GM18498 (cell line): ENCODE data around the gene CCDC28A.

Source experiments
- ATAC-seq: cut with Tn5 transposase; IDR thresholded peaks from one replicate; pipeline ENCODE4 v1.9.1; 2021; ENCODE audit warnings: mild to moderate bottlenecking, moderate library complexity; ENCODE audit not compliant: unreplicated experiment

CCDC28A gene

DNA sequence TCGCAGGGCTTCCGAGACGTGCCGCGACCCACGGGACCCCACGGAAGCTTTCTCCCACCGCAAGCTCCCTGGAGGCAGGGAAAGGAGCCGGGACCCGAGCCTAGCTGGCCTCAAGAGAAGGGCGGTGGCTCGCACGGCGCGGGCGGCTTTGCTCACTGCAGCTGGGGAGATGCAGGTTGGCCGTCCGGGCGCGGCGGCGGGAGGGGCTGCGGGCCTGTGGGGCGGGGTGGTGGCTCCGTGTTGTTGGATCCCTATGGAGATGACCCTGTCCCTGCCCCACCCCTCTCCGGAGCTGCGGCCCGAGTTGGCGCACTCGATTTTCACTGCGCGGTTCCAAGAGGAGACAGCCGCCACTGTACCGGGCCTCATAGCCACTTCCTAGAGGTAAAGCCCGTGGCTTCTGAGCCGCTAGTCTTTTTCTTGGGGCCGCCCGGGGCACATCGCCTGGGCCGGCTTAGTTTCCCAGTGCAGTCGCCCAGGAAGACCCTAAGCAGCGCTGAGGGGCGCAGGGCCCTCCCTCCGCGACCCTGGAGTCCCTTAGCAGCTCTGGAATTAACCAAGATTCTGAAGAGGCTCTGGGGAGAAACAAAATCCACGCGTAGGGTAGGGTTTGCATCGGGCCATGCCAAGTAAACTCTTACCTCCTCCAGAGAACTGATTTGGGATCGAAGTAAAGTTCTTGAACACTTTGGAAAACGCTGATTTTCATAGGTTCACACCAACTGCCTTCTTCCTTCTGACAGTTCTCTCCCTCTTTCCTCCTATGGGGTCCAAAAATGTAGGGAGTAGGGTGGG is 22.4 kb downstream of the CCDC28A start, which contains the start of gene ECT2L:
Gene ECT2L, plus strand, starts transcription at position 279 of the 795 bp plus-strand sequence. CDS start 17,188 bp downstream, outside the sequence.
- no peak for ATAC-seq

DNA sequence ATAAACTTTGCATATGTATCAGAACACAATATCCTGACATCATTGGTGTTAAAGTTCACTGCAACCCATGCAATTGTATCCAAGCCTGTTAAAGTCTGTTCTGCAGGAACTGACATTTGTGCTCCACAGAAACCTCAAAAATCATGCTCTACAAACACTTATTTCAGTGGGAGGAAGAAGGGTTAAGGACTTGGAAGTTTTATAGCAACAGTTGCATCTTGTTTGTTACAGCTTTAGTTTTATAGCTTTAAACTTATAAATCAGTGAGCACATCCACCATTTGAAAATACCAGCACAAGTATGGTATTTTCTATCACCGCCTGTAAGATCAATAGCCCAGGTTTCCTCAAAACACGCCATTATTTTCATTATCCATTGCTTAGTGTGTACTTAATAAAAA is 23.2 kb downstream of the CCDC28A start:
- no peak for ATAC-seq

DNA sequence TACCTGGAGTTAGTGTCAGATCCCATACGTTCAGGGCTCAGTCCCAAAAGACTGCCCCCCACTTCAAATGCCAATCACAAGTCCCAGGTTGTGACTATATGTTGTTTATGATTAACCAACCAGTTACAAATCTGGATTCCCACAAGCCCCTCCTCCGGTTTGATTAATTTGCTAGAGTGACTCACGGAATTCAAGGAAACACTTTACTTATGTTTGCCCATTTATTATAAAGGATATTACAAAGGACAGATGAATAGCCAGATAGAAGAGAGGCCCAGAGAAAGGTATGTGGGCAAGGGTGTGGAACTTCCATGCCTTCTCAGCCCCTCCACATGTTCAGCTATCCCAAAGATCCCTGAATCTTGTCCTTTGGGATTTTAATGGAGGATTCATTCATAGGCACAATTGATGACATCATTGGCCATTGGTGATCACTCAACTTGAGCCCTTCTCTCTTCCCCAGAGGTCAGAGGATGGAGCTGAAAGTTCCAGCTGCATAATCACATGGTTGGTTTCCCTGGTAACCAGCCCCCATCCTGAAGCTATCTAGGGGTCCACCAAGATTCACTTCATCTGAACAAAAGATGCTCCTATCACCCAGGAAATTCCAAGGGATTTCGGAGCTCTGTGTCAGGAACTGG is 24.4 kb downstream of the CCDC28A start:
- no peak for ATAC-seq

DNA sequence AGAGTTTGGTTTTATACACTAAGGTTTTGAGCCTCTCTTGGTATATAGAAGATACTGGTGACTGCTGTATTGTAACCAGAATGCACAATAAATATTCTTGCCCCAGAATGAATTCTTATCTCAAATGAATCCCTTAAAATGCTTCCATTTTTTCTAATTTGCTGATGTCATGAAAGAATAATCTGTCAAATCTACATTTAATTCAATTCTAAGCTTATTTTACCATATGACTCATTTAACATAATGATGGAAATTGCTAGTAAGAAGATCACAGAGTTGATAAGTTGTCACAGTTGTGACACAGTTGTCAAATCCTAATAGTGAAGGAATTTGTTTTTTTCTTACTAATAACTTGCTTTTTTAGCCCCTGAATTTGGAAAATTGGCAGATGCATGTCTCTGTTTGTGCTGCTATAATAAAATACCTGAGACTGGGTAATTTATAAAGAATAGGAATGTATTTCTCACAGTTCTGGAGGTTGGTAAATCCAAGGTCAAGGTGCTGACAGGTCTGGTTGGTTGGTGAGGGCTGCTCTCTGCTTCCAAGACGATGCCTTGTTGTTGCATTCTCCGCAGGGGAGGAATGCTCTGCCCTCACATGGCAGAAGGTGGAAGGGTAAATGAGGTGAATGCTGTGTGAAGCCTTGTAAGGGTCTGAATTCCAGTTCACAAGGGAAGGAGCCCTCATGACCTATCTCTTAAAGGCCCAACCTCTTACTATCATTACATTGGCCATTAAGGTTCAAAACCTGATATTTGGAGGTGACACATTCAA is 27.0 kb downstream of the CCDC28A start:
- ATAC-seq: no peak

DNA sequence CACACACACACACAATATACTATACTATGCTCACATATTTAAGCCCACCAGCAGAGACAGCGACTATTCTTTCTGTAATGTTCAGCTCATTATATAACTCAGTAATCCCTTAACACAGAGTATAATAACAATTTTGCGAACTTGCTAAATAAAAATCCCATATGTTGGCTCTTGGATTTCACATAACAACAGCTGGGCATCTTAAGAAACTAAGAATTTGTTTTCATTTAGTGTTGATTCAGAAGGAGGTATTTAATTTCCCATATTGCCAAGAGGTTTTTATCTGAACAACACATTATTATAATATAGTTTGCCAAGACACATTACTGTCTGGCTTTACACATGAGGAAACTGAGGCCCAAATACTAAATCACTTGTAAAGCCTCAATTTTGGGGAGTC is 29.8 kb downstream of the CCDC28A start:
- ATAC-seq: no peak

DNA sequence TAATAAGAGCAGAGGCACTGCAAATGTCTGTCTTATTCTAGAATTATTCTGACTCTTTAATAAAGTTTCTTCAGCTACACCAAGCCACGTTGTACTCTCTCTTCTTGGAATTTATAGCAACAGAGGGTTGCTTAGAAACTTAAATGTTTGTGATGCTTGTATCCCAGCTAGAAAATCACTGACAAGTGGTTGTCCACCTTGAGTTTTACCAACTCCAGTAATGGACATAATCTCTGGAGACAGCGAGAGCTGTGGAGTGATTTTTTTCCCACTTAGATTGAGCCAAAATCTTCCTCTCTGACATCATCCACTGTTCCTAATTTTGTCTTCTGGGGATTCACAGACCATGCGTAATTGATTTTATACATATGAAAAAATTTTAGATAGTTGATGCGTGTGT is 30.3 kb downstream of the CCDC28A start:
- no peak for ATAC-seq

DNA sequence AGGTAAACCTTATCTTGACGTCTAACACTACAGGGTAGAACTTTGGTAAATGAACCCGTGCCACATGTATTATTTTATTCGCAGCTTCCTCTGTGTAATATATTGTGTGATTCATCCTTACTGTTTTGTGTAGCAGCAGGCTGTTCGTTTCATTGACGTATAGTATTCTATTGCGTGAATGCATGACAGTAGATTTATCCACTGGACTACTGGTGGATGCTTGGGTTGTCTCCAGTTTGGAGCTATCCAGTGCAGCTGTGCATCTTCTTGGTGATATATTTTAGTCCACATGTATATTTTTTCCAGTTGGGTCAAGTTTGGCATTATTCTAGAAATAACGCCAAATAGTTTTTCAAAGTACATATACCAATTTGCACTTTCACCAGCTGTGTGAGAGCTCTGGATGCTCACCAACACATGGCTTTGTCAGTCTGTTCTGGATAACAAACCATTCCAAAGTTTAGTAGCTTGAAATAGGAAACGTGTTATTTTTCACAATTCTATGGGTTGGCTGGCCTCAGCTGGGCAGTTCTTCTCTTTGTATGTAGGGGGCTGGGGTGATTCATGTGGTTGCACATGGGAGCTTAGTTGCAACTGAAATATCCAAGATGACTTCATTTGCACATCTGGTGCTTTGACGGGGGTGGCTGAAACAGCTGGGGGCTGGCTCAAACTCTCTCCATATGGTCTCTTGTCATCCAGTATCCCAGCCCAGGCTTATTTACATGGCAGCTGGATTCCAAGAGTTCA is 31.6 kb downstream of the CCDC28A start:
- ATAC-seq: no peak

DNA sequence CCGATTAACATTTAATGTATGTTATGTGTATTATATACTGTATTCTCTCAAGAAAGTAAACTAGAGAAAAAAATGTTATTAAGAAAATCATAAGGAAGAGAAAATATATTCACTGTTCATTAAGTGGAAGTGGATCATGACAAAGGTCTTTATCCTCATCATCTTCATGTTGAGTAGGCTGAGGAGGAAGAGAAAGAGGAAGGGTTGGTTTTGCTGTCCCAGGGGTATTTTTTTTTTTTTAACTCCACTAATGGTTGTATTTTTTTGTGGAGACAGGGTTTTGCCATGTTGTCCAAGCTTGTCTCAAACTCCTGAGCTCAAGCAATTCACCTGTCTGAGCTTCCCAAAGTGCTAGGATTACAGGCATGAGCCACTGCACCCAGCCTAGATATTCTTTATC is 33.3 kb downstream of the CCDC28A start:
- ATAC-seq: no peak

DNA sequence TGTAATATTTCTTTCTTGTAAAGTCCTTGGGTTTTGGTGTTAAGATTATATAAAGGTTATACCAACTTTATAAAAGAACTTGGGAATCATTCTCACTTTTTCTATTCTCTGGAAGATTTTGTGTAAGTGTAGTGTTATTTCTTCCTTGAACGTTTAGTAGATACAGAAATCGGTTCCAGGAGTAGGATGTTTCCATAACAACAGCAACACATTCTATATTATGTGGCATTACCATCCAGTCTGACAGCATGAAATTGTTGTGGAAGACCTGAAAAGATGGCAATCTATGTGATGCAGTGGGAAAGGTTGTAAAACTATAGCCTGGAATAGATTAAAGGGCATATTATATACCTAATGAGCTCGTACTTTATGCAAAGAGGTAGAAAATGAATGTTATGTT is 36.1 kb downstream of the CCDC28A start:
- ATAC-seq: no peak

DNA sequence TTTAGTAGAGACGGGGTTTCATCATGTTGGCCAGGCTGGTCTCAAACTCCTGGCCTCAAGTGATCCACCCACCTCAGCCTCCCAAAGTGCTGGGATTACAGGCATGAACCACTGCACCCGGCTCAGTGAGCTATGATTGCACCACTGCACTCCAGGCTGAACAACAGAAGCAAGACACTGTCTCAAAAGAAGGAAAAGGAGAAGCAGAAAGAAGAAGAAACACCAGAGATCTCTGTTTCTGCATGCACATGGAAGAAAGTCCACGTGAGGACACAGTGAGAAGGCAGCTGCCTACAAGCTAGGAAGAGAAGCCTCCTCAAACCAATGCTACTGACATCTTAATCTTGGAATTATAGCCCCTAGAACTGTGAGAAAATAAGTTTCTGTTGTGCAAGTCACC is 38.3 kb downstream of the CCDC28A start:
- ATAC-seq: no peak

DNA sequence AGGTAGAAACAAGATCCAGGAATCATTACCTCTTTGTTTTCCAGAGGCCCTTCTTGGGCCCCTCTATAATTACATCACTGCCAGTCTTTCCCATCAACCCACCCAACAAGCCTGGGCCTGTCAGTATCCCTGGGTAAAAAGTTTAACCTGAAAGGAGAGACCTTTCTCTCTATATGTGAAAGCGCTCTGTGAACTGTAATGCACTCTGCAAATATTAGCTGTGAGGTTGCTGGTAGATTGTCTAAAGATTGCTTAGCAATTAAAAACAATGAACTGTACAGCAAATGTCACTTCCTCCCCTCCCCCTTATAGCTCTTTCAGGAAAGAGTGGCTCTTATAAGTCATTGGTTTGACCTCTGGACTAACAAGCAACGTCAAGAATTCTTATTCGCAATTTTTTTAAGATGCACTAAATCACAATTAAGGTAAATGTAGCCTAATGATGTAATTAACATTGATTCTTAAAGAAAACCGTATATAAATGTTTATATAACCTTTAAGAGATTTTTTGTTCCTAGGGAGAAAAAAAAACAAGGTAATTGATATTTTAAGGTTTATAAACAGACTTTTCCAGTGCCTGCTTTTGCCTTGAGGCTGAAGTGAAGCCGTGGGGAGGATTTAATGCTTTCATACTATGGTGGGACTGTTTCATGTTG is 40.7 kb downstream of the CCDC28A start:
- no peak for ATAC-seq

DNA sequence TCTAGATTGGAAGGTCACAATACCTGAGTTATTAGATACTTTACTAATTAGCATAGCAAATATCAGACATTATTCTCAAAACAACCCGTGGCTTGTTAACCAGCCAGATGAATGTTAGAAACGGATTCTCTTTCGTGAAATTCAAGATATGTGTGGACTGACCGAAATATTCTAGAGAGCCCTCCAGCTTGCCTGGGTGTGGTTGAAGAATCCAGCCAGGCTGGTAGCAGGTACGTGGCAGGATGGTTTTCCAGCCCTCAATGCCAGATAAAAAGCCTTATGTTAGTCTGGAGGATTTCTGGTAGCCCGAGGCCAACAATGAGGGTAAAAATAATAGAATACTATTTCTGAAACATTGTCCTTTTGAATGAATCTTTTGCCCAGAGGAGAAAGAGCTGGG is 41.7 kb downstream of the CCDC28A start:
- ATAC-seq: no peak

DNA sequence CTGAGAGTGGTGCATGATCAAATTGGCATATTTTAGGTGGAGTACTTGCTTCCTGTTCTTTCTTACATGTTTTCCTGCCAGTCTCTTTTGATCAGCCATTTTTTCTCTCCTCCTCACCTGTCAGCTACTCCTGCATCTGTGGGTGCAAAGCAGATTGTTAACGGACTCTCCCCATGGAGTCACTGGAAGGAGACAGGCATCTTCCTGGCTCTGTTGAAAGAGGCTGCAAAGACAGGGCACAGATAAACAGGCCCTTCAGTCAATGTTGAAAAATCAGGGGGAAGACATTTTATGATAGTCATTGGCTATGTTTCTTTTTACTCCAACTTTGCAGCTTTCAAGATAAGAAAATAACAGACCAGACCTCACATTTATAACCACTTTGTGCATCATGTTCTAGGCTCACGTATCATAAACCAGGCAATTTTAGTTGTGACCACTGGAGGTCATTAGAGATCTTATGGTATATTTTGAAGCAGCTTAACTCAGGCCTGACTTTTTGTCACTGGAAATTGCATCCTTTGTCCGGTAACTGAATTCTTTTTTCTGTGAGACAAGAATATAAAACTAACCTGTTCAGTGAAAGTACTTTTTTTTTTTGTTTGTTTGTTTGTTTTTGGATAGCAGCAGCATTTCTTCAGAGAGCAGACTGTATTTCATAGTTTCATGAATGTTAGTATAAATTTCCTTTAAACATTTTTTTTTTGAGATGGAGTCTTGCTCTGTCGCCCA is 42.4 kb downstream of the CCDC28A start:
- peak; percentile 61 for ATAC-seq

DNA sequence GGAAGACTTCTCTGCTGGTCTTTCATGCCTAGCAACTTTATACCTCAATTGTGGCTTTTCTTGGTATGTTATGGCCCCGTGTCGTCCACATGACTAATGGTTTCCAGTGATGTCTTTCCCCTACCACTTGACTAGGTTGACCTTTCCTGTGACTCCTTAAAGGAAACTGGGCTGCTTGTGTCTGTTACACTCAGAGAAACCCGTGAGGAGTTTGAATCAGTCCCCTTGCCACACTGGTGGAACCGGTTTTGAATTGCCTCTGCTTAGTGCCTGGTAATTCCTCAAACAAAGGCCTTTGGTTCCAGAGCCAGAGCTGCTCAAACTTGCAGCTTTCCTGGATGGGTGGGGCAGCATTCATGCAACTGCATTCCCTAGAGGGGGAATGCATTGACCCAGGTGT is 44.2 kb downstream of the CCDC28A start:
- ATAC-seq: no peak

DNA sequence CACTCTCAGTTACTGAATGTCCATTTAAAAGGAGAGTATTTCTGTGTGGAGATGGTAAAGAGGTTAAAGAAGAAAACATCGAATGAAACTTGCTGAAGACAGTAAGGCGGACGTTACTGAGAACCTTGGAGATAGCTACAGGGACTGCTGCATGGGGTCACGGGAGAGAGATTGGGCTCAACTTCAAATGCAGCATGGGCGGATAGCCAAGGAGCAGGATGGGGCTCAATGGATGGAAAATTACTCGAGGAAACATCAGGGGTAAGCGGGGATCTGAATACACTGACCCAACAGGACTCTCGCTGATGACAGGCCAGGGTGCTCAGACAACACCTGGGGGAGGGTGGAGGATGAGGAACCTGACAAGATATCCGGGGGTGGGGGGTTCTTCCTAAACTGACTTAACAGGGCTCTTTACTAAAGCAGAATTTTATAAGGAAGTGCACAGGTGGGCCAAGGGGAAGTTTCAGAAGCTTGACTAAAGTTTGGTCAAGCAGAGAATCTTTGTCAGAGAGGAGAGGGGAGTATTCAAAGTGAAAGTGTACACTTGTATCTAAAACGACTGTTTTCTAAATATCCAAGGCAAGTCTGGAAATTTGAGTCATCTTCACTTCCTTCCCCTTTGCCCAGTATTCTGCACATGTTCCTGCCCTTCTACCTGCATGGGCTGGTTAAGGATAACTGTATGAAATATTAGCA is 45.1 kb downstream of the CCDC28A start:
- ATAC-seq: peak; percentile 70

DNA sequence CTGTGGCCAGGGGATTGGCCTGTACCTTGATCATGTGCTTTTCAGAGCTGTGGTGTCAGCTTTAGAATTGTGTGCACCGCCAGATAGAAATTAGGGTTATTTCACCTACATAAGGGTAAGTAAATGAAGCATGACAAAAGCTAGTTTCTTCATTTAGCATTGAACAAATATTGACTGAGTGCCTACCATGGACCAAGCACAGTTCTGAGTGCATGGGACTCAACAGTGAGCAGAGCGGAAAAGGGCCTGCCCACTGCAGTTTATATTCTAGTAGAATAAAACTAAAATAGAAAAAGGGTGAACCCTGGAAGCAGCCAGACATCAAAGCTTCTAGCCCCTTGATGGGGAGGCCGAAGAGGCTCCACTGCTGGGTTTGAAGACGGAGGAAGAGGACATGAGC is 48.0 kb downstream of the CCDC28A start:
- no peak for ATAC-seq

DNA sequence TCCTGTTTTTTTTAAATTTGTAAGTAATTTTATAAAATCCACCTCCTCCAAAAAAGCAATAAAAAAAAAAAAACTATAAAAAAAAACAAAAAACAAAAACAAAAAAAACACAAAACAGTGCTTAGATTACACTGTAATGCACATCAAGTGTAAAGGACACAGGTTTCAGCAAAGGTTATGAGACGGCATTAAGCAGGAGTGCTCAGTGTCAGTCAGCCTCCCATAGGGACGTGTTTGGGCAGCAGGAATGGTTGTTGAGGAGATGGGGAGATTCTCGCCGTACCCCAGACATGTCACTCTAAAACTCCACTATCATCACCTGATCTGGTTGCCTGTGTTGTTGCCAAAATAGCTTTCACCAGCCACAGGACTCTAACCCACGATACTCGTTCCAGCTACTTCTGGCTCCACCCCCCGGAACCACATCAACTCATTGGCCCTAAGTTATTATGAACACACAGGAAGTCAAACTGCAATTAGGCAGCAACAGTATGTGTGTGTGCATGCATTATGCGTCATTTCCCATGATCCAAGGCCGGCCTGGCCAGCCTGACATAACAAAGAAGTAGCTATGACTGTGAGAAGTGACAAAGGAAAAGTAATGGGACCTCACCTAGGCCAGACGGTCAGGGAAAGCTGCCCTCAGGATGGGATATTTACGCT is 51.0 kb downstream of the CCDC28A start:
- ATAC-seq: no peak

DNA sequence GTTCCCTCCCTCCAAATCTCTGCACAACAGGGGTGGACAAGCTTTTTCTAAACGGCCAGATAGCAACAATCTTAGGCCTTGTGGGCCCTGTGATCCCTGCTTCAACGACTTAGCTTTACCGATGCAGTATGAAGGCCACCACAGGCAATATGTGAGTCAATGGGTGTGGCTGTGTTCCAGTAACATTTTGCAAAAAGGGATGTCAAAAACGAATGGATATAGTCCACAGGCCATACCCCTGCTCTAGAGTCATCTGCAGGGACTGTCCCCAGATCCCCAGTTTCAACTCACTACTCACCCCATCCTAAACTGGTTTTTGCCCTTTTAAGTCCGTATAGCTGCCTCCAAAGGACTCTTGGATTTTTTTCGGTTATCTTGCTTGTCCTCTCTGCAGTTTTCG is 56.7 kb downstream of the CCDC28A start:
- ATAC-seq: no peak

DNA sequence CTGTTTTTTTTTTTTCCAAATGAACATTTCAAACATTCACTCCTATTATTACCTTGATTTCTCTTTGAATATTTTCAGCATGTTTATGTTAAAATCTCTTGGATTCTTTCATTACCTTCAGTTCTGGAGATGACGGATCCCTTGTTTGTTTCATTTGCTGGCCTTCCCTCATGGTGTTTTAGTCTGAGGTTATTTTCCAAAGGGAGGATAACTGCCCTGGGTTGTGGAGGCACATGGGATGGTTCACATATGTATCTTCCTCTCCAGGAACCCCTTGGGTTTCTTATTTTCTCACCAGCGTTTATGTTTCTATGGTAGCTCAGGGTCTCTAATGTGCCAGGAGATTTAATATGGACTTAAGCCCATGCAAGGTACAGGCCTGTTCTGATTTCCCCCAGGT is 58.6 kb downstream of the CCDC28A start:
- ATAC-seq: no peak
